Measurements from ENCODE around the gene KDM3A. TPM values are rescaled to one million over a fixed set of nuclear protein-coding genes. Genes with fewer than 3 reads are reported as not detected.

The KDM3A gene
- polyA plus RNA-seq, 1 of the 3 experiments (the other 2 are of a cell fraction), result 13.7 TPM

- TF ChIP-seq TEAD4 (IDR thresholded peaks at IDR 0.05; ENCODE audit: borderline replicate concordance, insufficient read depth) (no peak), TAF1 (IDR thresholded peaks at IDR 0.05; ENCODE audit: borderline replicate concordance, low read depth, low read length) (no peak), CHD2 (IDR thresholded peaks at IDR 0.05; ENCODE audit: low read length, partially characterized antibody) (no peak), TCF12 (IDR thresholded peaks at IDR 0.05) (no peak), SMC3 (IDR thresholded peaks at IDR 0.05; ENCODE audit: low read depth, low read length) (no peak), MEF2A (IDR thresholded peaks at IDR 0.05; ENCODE audit: borderline replicate concordance, low read depth) (no peak), RXRA (IDR thresholded peaks at IDR 0.05; ENCODE audit: borderline replicate concordance, low read depth) (no peak), NRF1 (IDR thresholded peaks at IDR 0.05; ENCODE audit: low read depth, low read length) (no peak)
- TF ChIP-seq, protein P1, sequence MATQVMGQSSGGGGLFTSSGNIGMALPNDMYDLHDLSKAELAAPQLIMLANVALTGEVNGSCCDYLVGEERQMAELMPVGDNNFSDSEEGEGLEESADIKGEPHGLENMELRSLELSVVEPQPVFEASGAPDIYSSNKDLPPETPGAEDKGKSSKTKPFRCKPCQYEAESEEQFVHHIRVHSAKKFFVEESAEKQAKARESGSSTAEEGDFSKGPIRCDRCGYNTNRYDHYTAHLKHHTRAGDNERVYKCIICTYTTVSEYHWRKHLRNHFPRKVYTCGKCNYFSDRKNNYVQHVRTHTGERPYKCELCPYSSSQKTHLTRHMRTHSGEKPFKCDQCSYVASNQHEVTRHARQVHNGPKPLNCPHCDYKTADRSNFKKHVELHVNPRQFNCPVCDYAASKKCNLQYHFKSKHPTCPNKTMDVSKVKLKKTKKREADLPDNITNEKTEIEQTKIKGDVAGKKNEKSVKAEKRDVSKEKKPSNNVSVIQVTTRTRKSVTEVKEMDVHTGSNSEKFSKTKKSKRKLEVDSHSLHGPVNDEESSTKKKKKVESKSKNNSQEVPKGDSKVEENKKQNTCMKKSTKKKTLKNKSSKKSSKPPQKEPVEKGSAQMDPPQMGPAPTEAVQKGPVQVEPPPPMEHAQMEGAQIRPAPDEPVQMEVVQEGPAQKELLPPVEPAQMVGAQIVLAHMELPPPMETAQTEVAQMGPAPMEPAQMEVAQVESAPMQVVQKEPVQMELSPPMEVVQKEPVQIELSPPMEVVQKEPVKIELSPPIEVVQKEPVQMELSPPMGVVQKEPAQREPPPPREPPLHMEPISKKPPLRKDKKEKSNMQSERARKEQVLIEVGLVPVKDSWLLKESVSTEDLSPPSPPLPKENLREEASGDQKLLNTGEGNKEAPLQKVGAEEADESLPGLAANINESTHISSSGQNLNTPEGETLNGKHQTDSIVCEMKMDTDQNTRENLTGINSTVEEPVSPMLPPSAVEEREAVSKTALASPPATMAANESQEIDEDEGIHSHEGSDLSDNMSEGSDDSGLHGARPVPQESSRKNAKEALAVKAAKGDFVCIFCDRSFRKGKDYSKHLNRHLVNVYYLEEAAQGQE (IDR thresholded peaks at IDR 0.05; ENCODE audit: low read depth, low read length), result no peak
These were observed 100.2 kb downstream of the KDM3A start (continued) for GRCh38 chr2:86541334-86541733.

Small RNAs within 50 kb of the gene (small RNA-seq; reads per million reads assigned to genes)
- gene RNU6-640P, result 0 reads per million in 7 experiments

Other genes starting within 250 kb of the KDM3A start
- 36.3 and 48.5 TPM in 2 replicates for gene IMMT, start 245.9 kb upstream of the KDM3A start, polyA plus RNA-seq (2012; rRNA removed)
- 33.0 and 36.6 TPM in 2 replicates for gene MRPL35, start 241.9 kb upstream of the KDM3A start, polyA plus RNA-seq (2012; rRNA removed)
- gene REEP1, start 103.7 kb upstream of the KDM3A start, polyA plus RNA-seq (2012; rRNA removed), result 0.13 TPM in 2 replicates
- 75.3 and 85.5 TPM in 2 replicates for gene CHMP3, start 122.1 kb downstream of the KDM3A start, polyA plus RNA-seq (2012; rRNA removed)
- gene RNF103, start 182.5 kb downstream of the KDM3A start, polyA plus RNA-seq (2012; rRNA removed), result 7.0 and 8.8 TPM in 2 replicates